Mesangial cell (primary cell): ENCODE results near the gene ANG. TPM values are rescaled to one million over a fixed set of nuclear protein-coding genes. Genes with fewer than 3 reads are reported as not detected.

Experiments
- total RNA-seq: library from RNA; depleted of rRNA; stranded (reverse); fragments of >200 nt; gene quantifications from 2 replicates; pipeline ENCODE4 v1.2.3, GENCODE V29; 2015

The ANG gene
- total RNA-seq: 2.7 and 4.6 TPM in 2 replicates

DNA sequence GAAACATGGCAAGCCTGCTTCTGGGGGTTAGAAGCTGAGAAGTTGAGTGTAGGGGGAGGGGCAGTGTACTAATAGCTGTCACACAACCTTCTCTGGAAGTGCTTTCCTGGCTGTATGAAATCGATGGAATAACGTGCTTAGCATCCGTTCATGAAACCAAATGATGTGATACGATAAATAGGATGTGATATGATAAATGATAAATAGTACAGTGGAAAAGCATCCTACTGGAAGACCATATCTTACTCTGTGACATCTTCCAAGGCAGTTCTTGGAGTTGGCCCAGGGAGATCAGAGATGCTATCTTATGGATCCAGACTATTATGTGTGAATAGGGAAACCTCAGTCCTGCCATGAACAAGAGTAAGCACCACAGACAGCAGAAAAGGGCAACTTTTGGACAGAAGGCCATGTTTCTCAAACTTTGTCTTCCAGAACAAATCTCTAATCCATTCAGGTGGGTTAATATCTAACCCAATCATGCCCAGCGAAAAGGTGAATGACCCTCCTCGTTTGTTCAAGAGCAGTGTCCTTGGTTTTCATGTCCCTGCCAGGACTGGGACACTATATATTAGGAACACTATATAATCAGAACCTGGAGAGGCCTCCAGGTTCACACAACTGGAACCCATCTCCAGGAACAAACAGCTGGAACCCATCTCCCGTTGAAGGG, at the start of gene ANG:
Gene ANG, plus strand, starts transcription at position 598 of the 673 bp plus-strand sequence. CDS start 4,801 bp downstream, outside the sequence.

DNA sequence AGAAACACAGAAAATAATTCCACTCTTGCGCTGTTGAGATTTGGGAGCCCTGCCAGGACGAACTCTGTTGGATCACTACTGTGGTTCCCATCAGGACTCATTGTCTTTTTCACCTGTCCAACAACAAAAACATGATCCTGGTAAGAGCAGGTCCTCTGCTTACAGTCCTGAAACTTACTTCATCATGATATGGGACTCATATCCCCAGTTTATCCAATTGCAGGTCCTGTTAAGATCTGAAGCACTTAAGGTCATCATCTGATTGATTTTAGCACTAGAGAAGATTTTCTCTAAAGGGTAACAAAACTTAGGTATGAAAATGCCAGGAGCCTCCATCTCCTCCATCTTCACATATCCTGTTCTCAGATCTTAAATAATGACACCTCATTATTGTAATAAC, 47.0 kb upstream of the ANG start, which contains the start of gene OR6S1:
Gene OR6S1, minus strand, starts transcription at position 101 of the 400 bp plus-strand sequence. Its CDS starts 0 bp downstream, at position 101.

DNA sequence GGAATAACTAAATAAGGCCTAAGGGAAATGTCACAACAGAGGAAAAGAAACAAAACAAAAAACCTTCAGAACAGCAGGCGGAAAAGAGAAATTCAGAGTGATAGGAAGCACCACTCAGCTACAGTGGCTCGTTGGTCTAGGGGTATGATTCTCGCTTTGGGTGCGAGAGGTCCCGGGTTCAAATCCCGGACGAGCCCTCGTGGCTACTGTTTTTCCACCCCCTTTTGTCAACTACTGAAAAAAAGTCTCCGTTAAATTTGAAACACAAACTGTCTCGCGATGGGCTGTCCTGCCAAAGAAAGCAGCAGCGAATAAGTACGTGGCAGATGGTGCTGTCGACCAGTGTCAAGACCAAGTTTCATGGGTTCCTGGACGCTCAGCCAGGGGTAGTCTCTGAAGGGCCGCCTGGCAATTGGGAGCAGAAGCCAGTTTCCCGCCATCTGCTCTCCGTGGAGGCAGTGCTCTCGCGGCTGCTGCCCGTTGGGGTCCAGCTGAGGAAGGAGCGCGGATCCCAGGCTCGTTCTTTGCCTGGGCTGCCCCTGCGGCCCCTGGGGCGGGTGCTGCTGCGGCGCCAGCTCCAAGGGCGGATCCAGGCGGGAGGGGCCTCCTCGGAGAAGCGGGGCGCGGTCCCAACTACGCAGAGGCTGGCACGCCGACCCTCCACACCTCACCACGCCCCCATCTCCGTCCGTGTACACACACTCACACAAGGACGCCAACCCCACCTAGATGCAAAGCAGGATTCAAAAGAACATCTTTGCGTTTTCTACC, 4.5 kb upstream of the ANG start, which contains the start of gene RNASE4:
Gene RNASE4, plus strand, starts transcription at position 670 of the 771 bp plus-strand sequence. CDS start 14,812 bp downstream, outside the sequence.

Other genes with a start within 250 kb of the ANG start
- 33.0 and 62.1 TPM in 2 replicates for gene OSGEP, start 234.0 kb upstream of the ANG start, total RNA-seq
- 186 and 208 TPM in 2 replicates for gene APEX1, start 233.5 kb upstream of the ANG start, total RNA-seq
- gene PIP4P1, start 227.3 kb upstream of the ANG start, total RNA-seq: 18.9 and 20.2 TPM in 2 replicates
- gene PNP, start 219.4 kb upstream of the ANG start, total RNA-seq: 32.2 and 90.8 TPM in 2 replicates
- not detected in 2 replicates for gene RNASE10, start 183.2 kb upstream of the ANG start, total RNA-seq
- not detected in 2 replicates for gene RNASE9, start 127.7 kb upstream of the ANG start, total RNA-seq
- gene RNASE11, start 100.8 kb upstream of the ANG start, total RNA-seq: 0.33 TPM in 1 of 2 replicates, not detected in the other
- gene RNASE12, start 97.4 kb upstream of the ANG start, total RNA-seq: not detected in 2 replicates
- not detected in 2 replicates for gene OR6S1, start 47.1 kb upstream of the ANG start, total RNA-seq
- gene RNASE4, start 4.2 kb upstream of the ANG start, total RNA-seq: 7.2 and 11.3 TPM in 2 replicates
- gene EDDM3A, start 57.1 kb downstream of the ANG start, total RNA-seq: not detected in 2 replicates
- not detected in 2 replicates for gene EDDM3B, start 79.6 kb downstream of the ANG start, total RNA-seq
- not detected in 2 replicates for gene RNASE6, start 92.5 kb downstream of the ANG start, total RNA-seq
- not detected in 2 replicates for gene RNASE1, start 114.1 kb downstream of the ANG start, total RNA-seq
- not detected in 2 replicates for gene RNASE3, start 202.6 kb downstream of the ANG start, total RNA-seq